ENCODE data around the gene ST8SIA1. TPM values are rescaled to one million over a fixed set of nuclear protein-coding genes. Genes with fewer than 3 reads are reported as not detected.

The ST8SIA1 gene
- total and polyA plus RNA-seq, 2 of the 8 experiments (the other 6 are each of a cell fraction or from before 2014, with no cell fraction given) = 1.9 to 4.4 TPM

- TF ChIP-seq CBX8 (IDR thresholded peaks at IDR 0.05; ENCODE audit: borderline replicate concordance, low read depth, low read length) = no peak
Observed at GRCh38 chr12:22231078-22231477, 103.4 kb downstream of the ST8SIA1 start (continued).
